A549 (cell line): ENCODE measurements around the gene IBSP.

ENCODE experiments used
- EP300 ChIP-seq, 2 experiments: fragments of >200 bp; sonication (Bioruptor Twin); formaldehyde crosslinking; IDR thresholded peaks; 2 replicates in 1 of 2; 3 replicates in 1 of 2; pipeline ENCODE4 v1.6.1; 2016 to 2017
- NFE2L2 ChIP-seq: fragments of 150-350 bp; conservative IDR thresholded peaks from 2 replicates; pipeline ENCODE4 v1.6.1; 2014; ENCODE audit warnings: low read length
- PHF8 ChIP-seq: fragments of 200-600 bp; sonication (generic); IDR thresholded peaks from 2 replicates; pipeline ENCODE4 v1.6.1; 2016; ENCODE audit warnings: low read depth, mild to moderate bottlenecking, antibody characterized with exemption, moderate library complexity, borderline replicate concordance
- TF ChIP-seq, protein P1 (sequence below): fragments of 150-350 bp; IDR thresholded peaks from 2 replicates; pipeline ENCODE4 v1.6.1; 2014; ENCODE audit warnings: low read depth, mild to moderate bottlenecking, low read length
- TF ChIP-seq, protein P2 (sequence below): IDR thresholded peaks from 2 replicates; pipeline ENCODE4 v1.6.1; 2012
- TF ChIP-seq, protein P3 (sequence below): fragments of 200-600 bp; sonication (generic); IDR thresholded peaks from 2 replicates; pipeline ENCODE4 v1.6.1; 2016; ENCODE audit warnings: antibody characterized with exemption, mild to moderate bottlenecking, moderate library complexity
- TF ChIP-seq, protein P4 (sequence below): fragments of >200 bp; sonication (Bioruptor Twin); formaldehyde crosslinking; IDR thresholded peaks from 3 replicates; pipeline ENCODE4 v1.5.1; 2016

DNA sequence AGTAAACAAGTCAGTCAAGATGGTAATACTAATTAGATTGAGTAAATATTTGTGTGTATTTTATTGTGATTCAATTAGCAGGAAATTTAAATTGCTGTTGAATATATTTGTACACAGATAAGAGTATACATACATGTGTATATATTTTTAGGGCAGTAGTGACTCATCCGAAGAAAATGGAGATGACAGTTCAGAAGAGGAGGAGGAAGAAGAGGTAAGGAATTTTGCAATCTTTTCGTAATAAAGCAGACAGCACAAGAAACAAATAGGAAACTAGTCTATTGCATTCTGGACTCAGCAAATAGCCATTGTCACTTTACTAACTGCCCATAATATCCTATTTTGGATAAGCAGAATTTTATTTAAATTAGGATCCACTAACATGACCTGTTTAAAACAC lies 6.6 kb downstream of the IBSP start:
- TF ChIP-seq NFE2L2 (no peak), PHF8 (no peak), EP300 (IDR thresholded peaks at IDR 0.05) (no peak)
- TF ChIP-seq, protein P1, sequence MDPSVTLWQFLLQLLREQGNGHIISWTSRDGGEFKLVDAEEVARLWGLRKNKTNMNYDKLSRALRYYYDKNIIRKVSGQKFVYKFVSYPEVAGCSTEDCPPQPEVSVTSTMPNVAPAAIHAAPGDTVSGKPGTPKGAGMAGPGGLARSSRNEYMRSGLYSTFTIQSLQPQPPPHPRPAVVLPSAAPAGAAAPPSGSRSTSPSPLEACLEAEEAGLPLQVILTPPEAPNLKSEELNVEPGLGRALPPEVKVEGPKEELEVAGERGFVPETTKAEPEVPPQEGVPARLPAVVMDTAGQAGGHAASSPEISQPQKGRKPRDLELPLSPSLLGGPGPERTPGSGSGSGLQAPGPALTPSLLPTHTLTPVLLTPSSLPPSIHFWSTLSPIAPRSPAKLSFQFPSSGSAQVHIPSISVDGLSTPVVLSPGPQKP, result no peak
- TF ChIP-seq, protein P2, sequence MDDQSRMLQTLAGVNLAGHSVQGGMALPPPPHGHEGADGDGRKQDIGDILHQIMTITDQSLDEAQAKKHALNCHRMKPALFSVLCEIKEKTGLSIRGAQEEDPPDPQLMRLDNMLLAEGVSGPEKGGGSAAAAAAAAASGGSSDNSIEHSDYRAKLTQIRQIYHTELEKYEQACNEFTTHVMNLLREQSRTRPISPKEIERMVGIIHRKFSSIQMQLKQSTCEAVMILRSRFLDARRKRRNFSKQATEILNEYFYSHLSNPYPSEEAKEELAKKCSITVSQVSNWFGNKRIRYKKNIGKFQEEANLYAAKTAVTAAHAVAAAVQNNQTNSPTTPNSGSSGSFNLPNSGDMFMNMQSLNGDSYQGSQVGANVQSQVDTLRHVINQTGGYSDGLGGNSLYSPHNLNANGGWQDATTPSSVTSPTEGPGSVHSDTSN, result no peak
- TF ChIP-seq, protein P3, sequence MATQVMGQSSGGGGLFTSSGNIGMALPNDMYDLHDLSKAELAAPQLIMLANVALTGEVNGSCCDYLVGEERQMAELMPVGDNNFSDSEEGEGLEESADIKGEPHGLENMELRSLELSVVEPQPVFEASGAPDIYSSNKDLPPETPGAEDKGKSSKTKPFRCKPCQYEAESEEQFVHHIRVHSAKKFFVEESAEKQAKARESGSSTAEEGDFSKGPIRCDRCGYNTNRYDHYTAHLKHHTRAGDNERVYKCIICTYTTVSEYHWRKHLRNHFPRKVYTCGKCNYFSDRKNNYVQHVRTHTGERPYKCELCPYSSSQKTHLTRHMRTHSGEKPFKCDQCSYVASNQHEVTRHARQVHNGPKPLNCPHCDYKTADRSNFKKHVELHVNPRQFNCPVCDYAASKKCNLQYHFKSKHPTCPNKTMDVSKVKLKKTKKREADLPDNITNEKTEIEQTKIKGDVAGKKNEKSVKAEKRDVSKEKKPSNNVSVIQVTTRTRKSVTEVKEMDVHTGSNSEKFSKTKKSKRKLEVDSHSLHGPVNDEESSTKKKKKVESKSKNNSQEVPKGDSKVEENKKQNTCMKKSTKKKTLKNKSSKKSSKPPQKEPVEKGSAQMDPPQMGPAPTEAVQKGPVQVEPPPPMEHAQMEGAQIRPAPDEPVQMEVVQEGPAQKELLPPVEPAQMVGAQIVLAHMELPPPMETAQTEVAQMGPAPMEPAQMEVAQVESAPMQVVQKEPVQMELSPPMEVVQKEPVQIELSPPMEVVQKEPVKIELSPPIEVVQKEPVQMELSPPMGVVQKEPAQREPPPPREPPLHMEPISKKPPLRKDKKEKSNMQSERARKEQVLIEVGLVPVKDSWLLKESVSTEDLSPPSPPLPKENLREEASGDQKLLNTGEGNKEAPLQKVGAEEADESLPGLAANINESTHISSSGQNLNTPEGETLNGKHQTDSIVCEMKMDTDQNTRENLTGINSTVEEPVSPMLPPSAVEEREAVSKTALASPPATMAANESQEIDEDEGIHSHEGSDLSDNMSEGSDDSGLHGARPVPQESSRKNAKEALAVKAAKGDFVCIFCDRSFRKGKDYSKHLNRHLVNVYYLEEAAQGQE, result no peak
- TF ChIP-seq, protein P4, sequence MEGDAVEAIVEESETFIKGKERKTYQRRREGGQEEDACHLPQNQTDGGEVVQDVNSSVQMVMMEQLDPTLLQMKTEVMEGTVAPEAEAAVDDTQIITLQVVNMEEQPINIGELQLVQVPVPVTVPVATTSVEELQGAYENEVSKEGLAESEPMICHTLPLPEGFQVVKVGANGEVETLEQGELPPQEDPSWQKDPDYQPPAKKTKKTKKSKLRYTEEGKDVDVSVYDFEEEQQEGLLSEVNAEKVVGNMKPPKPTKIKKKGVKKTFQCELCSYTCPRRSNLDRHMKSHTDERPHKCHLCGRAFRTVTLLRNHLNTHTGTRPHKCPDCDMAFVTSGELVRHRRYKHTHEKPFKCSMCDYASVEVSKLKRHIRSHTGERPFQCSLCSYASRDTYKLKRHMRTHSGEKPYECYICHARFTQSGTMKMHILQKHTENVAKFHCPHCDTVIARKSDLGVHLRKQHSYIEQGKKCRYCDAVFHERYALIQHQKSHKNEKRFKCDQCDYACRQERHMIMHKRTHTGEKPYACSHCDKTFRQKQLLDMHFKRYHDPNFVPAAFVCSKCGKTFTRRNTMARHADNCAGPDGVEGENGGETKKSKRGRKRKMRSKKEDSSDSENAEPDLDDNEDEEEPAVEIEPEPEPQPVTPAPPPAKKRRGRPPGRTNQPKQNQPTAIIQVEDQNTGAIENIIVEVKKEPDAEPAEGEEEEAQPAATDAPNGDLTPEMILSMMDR, result no peak
